ENCODE results near the gene REV1.
A peak's percentile ranks its signal among the peaks of the same experiment; 100 is the strongest.

REV1 gene

GRCh38 chr2:99451280-99451679 is 38.5 kb downstream of the REV1 start:
- no peak for DNase-seq (ENCODE audit: low spot score)
- FAIRE-seq, result peak; percentile 24

GRCh38 chr2:99450199-99450598 is 39.6 kb downstream of the REV1 start:
- DNase-seq (ENCODE audit: low spot score) (no peak), FAIRE-seq (no peak)

- FAIRE-seq (no peak), DNase-seq (ENCODE audit: low spot score) (no peak)
Observed at GRCh38 chr2:99448556-99448955, 41.3 kb downstream of the REV1 start.

GRCh38 chr2:99445065-99445464 is 44.8 kb downstream of the REV1 start:
- FAIRE-seq, result no peak
- no peak for DNase-seq (ENCODE audit: low spot score)

- DNase-seq (ENCODE audit: low spot score), result no peak
Observed at GRCh38 chr2:99444222-99444621, 45.6 kb downstream of the REV1 start.

GRCh38 chr2:99442837-99443236 is 47.0 kb downstream of the REV1 start:
- DNase-seq (ENCODE audit: low spot score) (no peak), FAIRE-seq (no peak)

More at GRCh38 chr2:99444222-99444621, 45.6 kb downstream of the REV1 start:
- no peak for FAIRE-seq

- DNase-seq (ENCODE audit: low spot score), result no peak
- FAIRE-seq, result no peak
Observed at GRCh38 chr2:99439971-99440505, 49.8 kb downstream of the REV1 start.

GRCh38 chr2:99436874-99437273 is 52.9 kb downstream of the REV1 start:
- FAIRE-seq (no peak), DNase-seq (ENCODE audit: low spot score) (no peak)

GRCh38 chr2:99433340-99433739 is 56.5 kb downstream of the REV1 start:
- no peak for FAIRE-seq
- DNase-seq (ENCODE audit: low spot score), result no peak

- no peak for DNase-seq (ENCODE audit: low spot score)
- no peak for FAIRE-seq
Observed at GRCh38 chr2:99431587-99432275, 58.1 kb downstream of the REV1 start.

GRCh38 chr2:99430614-99431291 is 59.1 kb downstream of the REV1 start:
- no peak for DNase-seq (ENCODE audit: low spot score)
- no peak for FAIRE-seq

GRCh38 chr2:99425022-99425421 is 64.8 kb downstream of the REV1 start:
- FAIRE-seq (no peak), DNase-seq (ENCODE audit: low spot score) (no peak)

GRCh38 chr2:99424371-99424770 is 65.4 kb downstream of the REV1 start:
- no peak for DNase-seq (ENCODE audit: low spot score)
- FAIRE-seq, result no peak

GRCh38 chr2:99422599-99422998 is 67.2 kb downstream of the REV1 start:
- no peak for DNase-seq (ENCODE audit: low spot score)
- FAIRE-seq, result no peak

GRCh38 chr2:99421469-99421868 is 68.3 kb downstream of the REV1 start:
- FAIRE-seq (no peak), DNase-seq (ENCODE audit: low spot score) (no peak)

- no peak for FAIRE-seq
- DNase-seq (ENCODE audit: low spot score), result no peak
Observed at GRCh38 chr2:99420751-99421299, 69.0 kb downstream of the REV1 start.

GRCh38 chr2:99420031-99420430 is 69.8 kb downstream of the REV1 start:
- FAIRE-seq (no peak), DNase-seq (ENCODE audit: low spot score) (no peak)

- no peak for FAIRE-seq
- no peak for DNase-seq (ENCODE audit: low spot score)
Observed at GRCh38 chr2:99417396-99417795, 72.4 kb downstream of the REV1 start.

- FAIRE-seq (no peak), DNase-seq (ENCODE audit: low spot score) (no peak)
Observed at GRCh38 chr2:99414566-99414965, 75.3 kb downstream of the REV1 start.

GRCh38 chr2:99410276-99410675 is 79.5 kb downstream of the REV1 start:
- no peak for FAIRE-seq
- no peak for DNase-seq (ENCODE audit: low spot score)

- FAIRE-seq, result no peak
- no peak for DNase-seq (ENCODE audit: low spot score)
Observed at GRCh38 chr2:99406137-99406536, 83.7 kb downstream of the REV1 start.

GRCh38 chr2:99404797-99405669 is 84.8 kb downstream of the REV1 start:
- DNase-seq (ENCODE audit: low spot score), result no peak
- no peak for FAIRE-seq

All from RCC 7860 (cell line).